Liver (tissue), 9 donors: ENCODE data around the gene ZNF443. TPM values are rescaled to one million over a fixed set of nuclear protein-coding genes. Genes with fewer than 3 reads are reported as not detected.
A peak's percentile ranks its signal among the peaks of the same experiment; 100 is the strongest.

ENCODE experiments used
- DNase-seq: peaks from one replicate; pipeline ENCODE4 v3.0.0-alpha.2; 2017; ENCODE audit warnings: low spot score
- H3K27ac ChIP-seq, 2 donors: one replicate each; pipeline ENCODE4 v1.7.0; 2013; ENCODE audit warnings: inconsistent platforms in 2 of 2, low read length in 2 of 2, control low read depth in 1 of 2, low read depth in 1 of 2, mild to moderate bottlenecking in 1 of 2
- H3K27me3 ChIP-seq, 4 donors: one replicate each; pipeline versions ENCODE4 v1.6.1 to v1.7.0; 2013; ENCODE audit warnings: low read length in 3 of 4, inconsistent platforms in 1 of 4, mild to moderate bottlenecking in 1 of 4, moderate library complexity in 1 of 4; ENCODE audit not compliant: control insufficient read depth in 4 of 4, insufficient read depth in 4 of 4
- H3K36me3 ChIP-seq, 4 donors: one replicate each; pipeline versions ENCODE4 v1.6.1 to v1.7.0; 2013; ENCODE audit warnings: low read length in 3 of 4, mild to moderate bottlenecking in 3 of 4, low read depth in 1 of 4, moderate library complexity in 1 of 4; ENCODE audit not compliant: control insufficient read depth in 4 of 4, insufficient read depth in 3 of 4
- H3K4me1 ChIP-seq, 4 donors: one replicate each; pipeline versions ENCODE4 v1.6.1 to v1.7.0; 2013; ENCODE audit warnings: low read length in 3 of 4, mild to moderate bottlenecking in 3 of 4, moderate library complexity in 1 of 4; ENCODE audit not compliant: control insufficient read depth in 4 of 4, insufficient read depth in 4 of 4
- H3K4me3 ChIP-seq, 3 donors: one replicate each; pipeline versions ENCODE4 v1.6.1 to v1.7.0; 2013; ENCODE audit warnings: low read length in 3 of 3, control low read depth in 1 of 3, low read depth in 1 of 3, mild to moderate bottlenecking in 1 of 3
- H3K9ac ChIP-seq, 2 donors: one replicate each; pipeline ENCODE4 v1.7.0; 2013; ENCODE audit warnings: low read length in 2 of 2, mild to moderate bottlenecking in 2 of 2, moderate library complexity in 2 of 2, control low read depth in 1 of 2, low read depth in 1 of 2
- H3K9me3 ChIP-seq, 4 donors: one replicate each; pipeline versions ENCODE4 v1.6.1 to v1.7.0; 2013; ENCODE audit warnings: low read length in 3 of 4; ENCODE audit not compliant: control insufficient read depth in 4 of 4
- ATF3 ChIP-seq: IDR thresholded peaks from 2 replicates; pipeline ENCODE4 v1.6.1; 2016; ENCODE audit warnings: antibody characterized with exemption
- CTCF ChIP-seq: fragments of 150-350 bp; IDR thresholded peaks from 2 replicates; pipeline ENCODE4 v1.5.1; 2017; ENCODE audit warnings: improper control_type of control experiment, low read depth, low read length; ENCODE audit not compliant: missing input control
- EGR1 ChIP-seq, 2 donors: IDR thresholded peaks; 2 replicates each; pipeline ENCODE4 v1.6.1; 2016 to 2018; ENCODE audit warnings: antibody characterized with exemption in 2 of 2, low read depth in 2 of 2
- FOXA2 ChIP-seq: IDR thresholded peaks from 2 replicates; pipeline ENCODE4 v1.6.1; 2016; ENCODE audit warnings: antibody characterized with exemption
- GABPA ChIP-seq, 2 donors: IDR thresholded peaks in 1 of 2; conservative IDR thresholded peaks in 1 of 2; 2 replicates each; pipeline ENCODE4 v1.6.1; 2016; ENCODE audit warnings: antibody characterized with exemption in 2 of 2, mild to moderate bottlenecking in 1 of 2, moderate library complexity in 1 of 2
- HNF4A ChIP-seq, 2 donors: conservative IDR thresholded peaks; 2 replicates each; pipeline ENCODE4 v1.6.1; 2016; ENCODE audit warnings: antibody characterized with exemption in 2 of 2, mild to moderate bottlenecking in 2 of 2
- HNF4G ChIP-seq: IDR thresholded peaks from 2 replicates; pipeline ENCODE4 v1.6.1; 2016; ENCODE audit warnings: antibody characterized with exemption
- JUND ChIP-seq, 2 donors: IDR thresholded peaks; 2 replicates each; pipeline ENCODE4 v1.6.1; 2016; ENCODE audit warnings: antibody characterized with exemption in 2 of 2
- MAX ChIP-seq: IDR thresholded peaks from 2 replicates; pipeline ENCODE4 v1.6.1; 2016; ENCODE audit warnings: antibody characterized with exemption
- NR2F2 ChIP-seq: IDR thresholded peaks from 2 replicates; pipeline ENCODE4 v1.6.1; 2016; ENCODE audit warnings: antibody characterized with exemption
- RAD21 ChIP-seq, 2 donors: IDR thresholded peaks; 2 replicates each; pipeline ENCODE4 v1.6.1; 2016; ENCODE audit warnings: antibody characterized with exemption in 2 of 2, mild to moderate bottlenecking in 2 of 2
- REST ChIP-seq: IDR thresholded peaks from 2 replicates; pipeline ENCODE4 v1.6.1; 2016; ENCODE audit warnings: antibody characterized with exemption, mild to moderate bottlenecking
- RXRA ChIP-seq, 2 donors: IDR thresholded peaks; 2 replicates each; pipeline ENCODE4 v1.6.1; 2017 to 2018; ENCODE audit warnings: antibody characterized with exemption in 2 of 2, mild to moderate bottlenecking in 1 of 2
- SP1 ChIP-seq: IDR thresholded peaks from 2 replicates; pipeline ENCODE4 v1.6.1; 2018; ENCODE audit warnings: antibody characterized with exemption, mild to moderate bottlenecking
- TAF1 ChIP-seq: conservative IDR thresholded peaks from 2 replicates; pipeline ENCODE4 v1.6.1; 2016; ENCODE audit warnings: antibody characterized with exemption, mild to moderate bottlenecking
- YY1 ChIP-seq: IDR thresholded peaks from 2 replicates; pipeline ENCODE4 v1.6.1; 2016; ENCODE audit warnings: antibody characterized with exemption, mild to moderate bottlenecking
- ZBTB33 ChIP-seq: IDR thresholded peaks from 2 replicates; pipeline ENCODE4 v1.6.1; 2016; ENCODE audit warnings: antibody characterized with exemption
- WGBS: extraction: QIAGEN DNeasy Blood & Tissue Kit; methylation state at CpG from one replicate; pipeline ENCODE4 v1.1.7; 2013; 5-methylcytosine and 5-hydroxymethylcytosine counted together
- polyA plus RNA-seq, 2 donors: library from polyadenylated mRNA; stranded (reverse) in 1 of 2; unstranded in 1 of 2; fragments of 200-250 nt in 1 of 2; fragments of >200 nt in 1 of 2; fragmentation: Nextera tagmentation in 1 of 2; extraction: Ambion mirVana in 1 of 2; gene quantifications; one replicate each; pipeline versions ENCODE4 v1.2.1 to v1.2.3, GENCODE V29; 2013 to 2015
- total RNA-seq, 2 donors: library from RNA; depleted of rRNA; stranded (reverse); fragments of >200 nt; gene quantifications; one replicate each; pipeline ENCODE4 v1.2.3, GENCODE V29; 2014
- donor health status: healthy.
- donor health status: healthy.
- donor health status: healthy.
- donor health status: healthy.
- donor health status: healthy.

The ZNF443 gene
- total and polyA plus RNA-seq, 4 donors: 1.1 to 7.4 (median 2.3) TPM

GRCh38 chr19:12485571-12485970 lies 44.8 kb upstream of the ZNF443 start:
- Histone ChIP-seq H3K4me3 (no peak overlapping the region), H3K9ac (no peak overlapping the region), H3K36me3 (no peaks in the 10 kb centered on the region), H3K27ac (no peak overlapping the region), H3K9me3 (no peaks in the 10 kb centered on the region), H3K27me3 (no peaks in the 10 kb centered on the region), H3K4me1 (peaks cover 0 to 12% (median 3%) of the 10 kb centered on the region in 4 donors)
- 86% methylated on average over 3 of the region's 3 CpGs for WGBS
- no peak for TF ChIP-seq EGR1 (IDR thresholded peaks at IDR 0.05; ENCODE audit: low read depth in 2 of 2)
- no peak for TF ChIP-seq HNF4G
- no peak for TF ChIP-seq JUND (IDR thresholded peaks at IDR 0.05)
- no peak for TF ChIP-seq TAF1
- no peak for TF ChIP-seq SP1
- no peak for TF ChIP-seq NR2F2
- TF ChIP-seq RXRA (IDR thresholded peaks at IDR 0.05): no peak
- TF ChIP-seq REST: no peak
- no peak for TF ChIP-seq ATF3
- no peak for TF ChIP-seq YY1
- TF ChIP-seq MAX: no peak
- TF ChIP-seq ZBTB33: no peak
- TF ChIP-seq RAD21 (IDR thresholded peaks at IDR 0.05): no peak
- TF ChIP-seq HNF4A (conservative IDR thresholded peaks at IDR 0.05): no peak
- TF ChIP-seq CTCF: no peak
- no peak for TF ChIP-seq FOXA2
- no peak for TF ChIP-seq GABPA (IDR thresholded peaks at IDR 0.05 in 1 of 2, conservative IDR thresholded peaks at IDR 0.05 in 1 of 2)
- no peak for DNase-seq

GRCh38 chr19:12485052-12485416 lies 44.2 kb upstream of the ZNF443 start:
- Histone ChIP-seq H3K27me3 (no peaks in the 10 kb centered on the region), H3K9me3 (no peaks in the 10 kb centered on the region), H3K9ac (peak overlapping the region in 1 of 2 donors; percentile 41), H3K4me1 (peaks cover 0 to 12% (median 3%) of the 10 kb centered on the region in 4 donors), H3K36me3 (no peaks in the 10 kb centered on the region), H3K27ac (peak overlapping the region; percentile 33 to 44), H3K4me3 (peak overlapping the region; percentile 74 to 93 (median 88))
- 5% methylated on average over 11 of the region's 11 CpGs for WGBS
- no peak for TF ChIP-seq FOXA2
- no peak for TF ChIP-seq MAX
- TF ChIP-seq NR2F2: no peak
- no peak for TF ChIP-seq ATF3
- no peak for TF ChIP-seq EGR1 (IDR thresholded peaks at IDR 0.05; ENCODE audit: low read depth in 2 of 2)
- no peak for TF ChIP-seq JUND (IDR thresholded peaks at IDR 0.05)
- DNase-seq: no peak
